NOMO-1 treated with dmso at 0.1 percent for 144 hours (cell line): ENCODE results near the gene MAD1L1.

ENCODE experiments used
- DNase-seq: peaks from one replicate; lab custom pipeline; 2025; ENCODE audit not compliant: unreplicated experiment; lab: John Stamatoyannopoulos, UW

MAD1L1 gene

GRCh38 chr7:2017914-2018568 lies 214.7 kb downstream of the MAD1L1 start:
- no peak for DNase-seq

GRCh38 chr7:2017481-2017891 lies 215.3 kb downstream of the MAD1L1 start:
- DNase-seq = no peak

GRCh38 chr7:2016761-2017480 lies 215.8 kb downstream of the MAD1L1 start:
- DNase-seq = no peak

GRCh38 chr7:2016021-2016631 lies 216.6 kb downstream of the MAD1L1 start:
- DNase-seq = no peak

- no peak for DNase-seq
These were observed 217.4 kb downstream of the MAD1L1 start for GRCh38 chr7:2015251-2015871.

- no peak for DNase-seq
These were observed 218.1 kb downstream of the MAD1L1 start for GRCh38 chr7:2014391-2015241.

GRCh38 chr7:2013381-2014311 lies 219.1 kb downstream of the MAD1L1 start:
- DNase-seq = no peak

GRCh38 chr7:2012981-2013380 lies 219.8 kb downstream of the MAD1L1 start:
- no peak for DNase-seq

- no peak for DNase-seq
These were observed 220.5 kb downstream of the MAD1L1 start for GRCh38 chr7:2012044-2012900.

- DNase-seq = no peak
These were observed 221.3 kb downstream of the MAD1L1 start for GRCh38 chr7:2011266-2012043.

GRCh38 chr7:2010551-2011265 lies 222.0 kb downstream of the MAD1L1 start:
- DNase-seq = no peak

- DNase-seq = no peak
These were observed 222.6 kb downstream of the MAD1L1 start for GRCh38 chr7:2010101-2010500.

- no peak for DNase-seq
These were observed 223.2 kb downstream of the MAD1L1 start for GRCh38 chr7:2009541-2010001.

- DNase-seq = no peak
These were observed 223.7 kb downstream of the MAD1L1 start for GRCh38 chr7:2008936-2009540.

- no peak for DNase-seq
These were observed 224.4 kb downstream of the MAD1L1 start for GRCh38 chr7:2008101-2008935.

GRCh38 chr7:2007551-2007950 lies 225.2 kb downstream of the MAD1L1 start:
- DNase-seq = no peak
